Aorta (tissue), 5 donors: Measurements from ENCODE around the gene ANO8. TPM values are rescaled to one million over a fixed set of nuclear protein-coding genes. Genes with fewer than 3 reads are reported as not detected.
"Not testable (repeated sequence)": the region's sequence is repeated elsewhere in the genome, so short reads cannot be mapped to it uniquely, and the experiment has no call there.

ENCODE experiments used
- ATAC-seq: fragments of 200-7000 bp; cut with Tn5 transposase; one replicate; pipeline ENCODE4 v1.9.1; 2022; ENCODE audit warnings: moderate library complexity; ENCODE audit not compliant: low FRiP score
- DNase-seq, 2 donors: peaks; one replicate each; pipeline ENCODE4 v3.0.0-alpha.2; 2020
- H3K27ac ChIP-seq, 2 donors: one replicate each; pipeline ENCODE4 v1.5.1; 2013; ENCODE audit warnings: low read length in 2 of 2, mild to moderate bottlenecking in 2 of 2, moderate library complexity in 2 of 2, control low read depth in 1 of 2, inconsistent platforms in 1 of 2, low read depth in 1 of 2
- H3K27me3 ChIP-seq, 2 donors: one replicate each; pipeline ENCODE4 v1.6.1; 2013; ENCODE audit warnings: control low read depth in 1 of 2, low read length in 1 of 2, mild to moderate bottlenecking in 1 of 2, moderate library complexity in 1 of 2; ENCODE audit not compliant: insufficient read depth in 2 of 2, control insufficient read depth in 1 of 2
- H3K36me3 ChIP-seq, 2 donors: one replicate each; pipeline ENCODE4 v1.6.1; 2013; ENCODE audit warnings: control low read depth in 1 of 2, low read length in 1 of 2, mild to moderate bottlenecking in 1 of 2; ENCODE audit not compliant: insufficient read depth in 2 of 2, control insufficient read depth in 1 of 2
- H3K4me1 ChIP-seq, 2 donors: one replicate each; pipeline ENCODE4 v1.6.1; 2013; ENCODE audit warnings: low read length in 2 of 2, control low read depth in 1 of 2, mild to moderate bottlenecking in 1 of 2, moderate library complexity in 1 of 2; ENCODE audit not compliant: insufficient read depth in 2 of 2, control insufficient read depth in 1 of 2
- H3K4me3 ChIP-seq, 2 donors: one replicate each; pipeline ENCODE4 v1.5.1; 2013; ENCODE audit warnings: low read length in 2 of 2, control low read depth in 1 of 2, mild to moderate bottlenecking in 1 of 2
- H3K9me3 ChIP-seq: one replicate; pipeline ENCODE4 v1.6.1; 2013; ENCODE audit warnings: mild to moderate bottlenecking, low read length; ENCODE audit not compliant: control insufficient read depth
- WGBS, 2 donors: extraction: QIAGEN DNeasy Blood & Tissue Kit; methylation state at CpG; one replicate each; pipeline ENCODE4 v1.1.7; 2013; 5-methylcytosine and 5-hydroxymethylcytosine counted together
- intact Hi-C, 2 donors: fragments of 100-400 bp; cut with DNase I; formaldehyde crosslinking; loops; one replicate each; pipeline versions ENCODE4 v1.14.2 to v1.15.0; 2022
- polyA plus RNA-seq, 2 donors: library from polyadenylated mRNA; stranded (reverse); fragments of 200-250 nt; gene quantifications; one replicate each; pipeline ENCODE4 v1.2.3, GENCODE V29; 2013
- total RNA-seq, 2 donors: library from RNA; stranded (reverse); fragmentation: NEBNext Ultra II Directional; extraction: Animal tissue kit (Norgen Biotek cat#: 25700); gene quantifications; one replicate each; pipeline ENCODE4 v1.2.1, GENCODE V29; 2021
- donor health status: healthy with polysubstance abuse.
- donor health status: Bipolar disorder and iron deficiency.
- donor health status: DM: no; HTN: no; CAD: no.
- donor health status: DM: no; HTN: no; CAD: no.
- donor health status: DM: yes; HTN: yes; CAD: no.

Gene ANO8
- total and polyA plus RNA-seq, 4 donors, result 1.3 to 19.4 (median 14.2) TPM

- Histone ChIP-seq H3K4me1 (no peaks in the 10 kb centered on the region), H3K27me3 (no peaks in the 10 kb centered on the region), H3K9me3 (no peaks in the 10 kb centered on the region), H3K36me3 (no peaks in the 10 kb centered on the region), H3K27ac (no peak within 1 kb of the TSS), H3K4me3 (peak within 1 kb of the TSS; percentile 31 to 49)
- peak; percentile 89 for ATAC-seq
- peak; percentile 98 for DNase-seq
- intact Hi-C loops, result loop anchor here in 1 of 2 donors (5.0 kb wide), 1 partner anchor 89 kb away; the partner anchor contains the start of gene CCDC194
- WGBS, 2 donors, result 1 to 2% methylated on average over 47 to 52 of the region's 52 CpGs
Measured at GRCh38 chr19:17303167-17303939, 31.3 kb downstream of the ANO8 start, which contains the start of gene ABHD8. Gene ABHD8, minus strand, starts transcription at chr19:17303425. Its CDS starts 1,809 bp downstream, at chr19:17301616.

DNA sequence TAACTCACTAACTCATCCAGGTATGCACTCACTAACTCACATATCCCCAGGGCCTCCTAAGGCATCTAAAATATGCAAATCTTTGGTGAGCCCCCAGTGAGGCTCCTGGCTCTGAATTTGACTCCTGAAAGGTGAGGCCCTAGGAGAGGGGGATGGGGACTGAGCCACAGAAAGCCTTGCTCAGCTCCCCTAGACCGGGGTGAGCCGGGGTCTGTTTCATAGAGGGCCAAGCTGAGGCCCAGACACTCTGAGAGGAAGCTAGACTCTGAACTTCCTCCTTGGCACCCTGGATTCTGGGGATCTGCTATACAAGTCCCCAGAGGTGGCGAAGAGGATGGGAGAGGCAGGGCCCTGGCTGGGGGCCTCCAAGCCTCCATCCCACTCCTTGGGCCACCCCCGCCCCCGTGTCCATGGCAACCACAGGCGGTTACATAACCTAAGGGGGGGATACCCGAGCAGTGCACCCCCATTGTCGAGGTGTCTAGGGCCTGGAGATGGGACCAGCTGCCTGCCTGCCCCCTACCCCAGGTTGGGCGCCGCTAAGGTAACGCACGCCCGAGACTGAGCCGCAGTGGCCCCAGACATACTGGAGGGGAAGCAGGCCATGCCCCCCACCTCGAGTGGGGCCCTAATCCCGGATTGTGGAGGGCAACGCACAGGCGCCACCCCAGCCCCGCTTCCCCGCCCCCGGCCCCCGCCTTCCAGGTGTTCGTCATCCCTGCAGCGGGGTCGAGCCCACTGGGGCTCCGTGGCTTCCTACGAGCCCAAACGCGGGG is 32.1 kb downstream of the ANO8 start:
- intact Hi-C loops, result loop anchor here in 1 of 2 donors (5.0 kb wide), 1 partner anchor 90 kb away; the partner anchor contains the start of gene CCDC194
- ATAC-seq, result peak; percentile 2
- Histone ChIP-seq H3K9me3 (no peaks in the 10 kb centered on the region), H3K4me3 (peak overlapping the region; percentile 31 to 49), H3K36me3 (no peaks in the 10 kb centered on the region), H3K4me1 (no peaks in the 10 kb centered on the region), H3K27ac (no peak overlapping the region), H3K27me3 (no peaks in the 10 kb centered on the region)
- DNase-seq, result peak in 1 of 2 donors; percentile 75
- 10 to 12% methylated on average over 23 to 29 of the region's 29 CpGs for WGBS, 2 donors

DNA sequence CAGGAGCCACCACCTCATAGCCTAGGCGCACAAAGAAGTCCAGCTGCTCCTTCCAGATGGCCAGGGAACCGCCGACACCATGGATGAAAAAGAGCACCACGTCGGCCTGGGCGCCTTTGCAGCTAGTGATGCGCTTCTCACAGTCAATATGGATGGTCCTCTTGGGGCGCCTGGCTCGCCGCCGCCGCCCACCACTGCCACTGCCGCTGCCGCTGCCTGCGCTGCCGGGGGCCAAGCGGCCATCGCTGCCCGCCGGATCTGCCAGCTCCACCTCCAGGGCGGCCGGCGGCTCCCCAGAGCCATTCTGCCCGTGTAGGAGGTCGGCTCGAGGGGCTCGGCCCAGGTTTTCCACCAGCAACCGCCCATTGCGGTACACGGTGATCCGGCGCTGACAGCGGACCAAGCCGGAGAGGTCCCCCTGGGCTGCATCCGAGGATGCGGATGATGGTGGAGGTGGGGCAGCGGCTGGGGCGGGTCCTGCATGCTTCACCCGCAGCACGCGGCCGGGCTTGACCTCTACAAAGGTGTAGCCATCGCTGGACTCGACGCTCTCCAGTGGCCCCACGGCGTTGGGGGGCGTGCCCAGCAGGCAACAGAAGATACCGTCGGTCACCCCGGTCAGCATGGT is 33.5 kb downstream of the ANO8 start:
- Histone ChIP-seq H3K9me3 (no peaks in the 10 kb centered on the region), H3K4me1 (no peaks in the 10 kb centered on the region), H3K27ac (no peak overlapping the region), H3K4me3 (no peak overlapping the region), H3K36me3 (no peaks in the 10 kb centered on the region), H3K27me3 (no peaks in the 10 kb centered on the region)
- intact Hi-C loops, result loop anchor here in 1 of 2 donors (5.0 kb wide), 1 partner anchor 91 kb away; the partner anchor contains the start of gene CCDC194
- ATAC-seq, result no peak
- WGBS, 2 donors, result 95 to 96% methylated on average over 49 to 51 of the region's 51 CpGs
- peak in 1 of 2 donors; percentile 75 for DNase-seq

DNA sequence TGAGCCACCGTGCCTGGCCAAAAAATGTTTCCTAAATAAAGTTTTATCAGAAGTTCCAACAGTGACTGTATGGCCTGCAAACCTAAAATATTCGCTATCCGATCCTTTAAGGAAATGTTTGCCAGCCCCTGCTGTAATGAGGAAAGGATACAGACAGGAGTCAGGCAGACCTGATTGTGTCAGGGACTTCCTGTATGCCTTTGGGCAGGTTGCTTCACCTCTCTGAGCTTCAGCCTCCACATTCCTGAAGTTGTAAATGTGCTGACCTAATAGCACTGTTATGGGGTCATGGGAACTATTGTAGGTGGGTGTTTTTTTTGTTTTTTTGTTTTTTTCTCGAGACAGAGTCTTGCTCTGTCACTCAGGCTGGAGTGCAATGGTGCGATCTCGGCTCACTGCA is 37.7 kb downstream of the ANO8 start:
- no peaks in the 10 kb centered on the region for H3K4me1 ChIP-seq
- H3K27ac ChIP-seq, result no peak overlapping the region
- no peaks in the 10 kb centered on the region for H3K27me3 ChIP-seq
- H3K36me3 ChIP-seq, result no peaks in the 10 kb centered on the region
- DNase-seq (no peak), ATAC-seq (no peak)
- 79 to 84% methylated on average over 6 of the region's 6 CpGs for WGBS, 2 donors
- H3K4me3 ChIP-seq, result no peak overlapping the region
- H3K9me3 ChIP-seq, result no peaks in the 10 kb centered on the region
- intact Hi-C loops, result no loop called here

- no peaks in the 10 kb centered on the region for H3K36me3 ChIP-seq
- no peak overlapping the region for H3K27ac ChIP-seq
- no peak for ATAC-seq
- DNase-seq, result no peak
- H3K4me1 ChIP-seq, result no peaks in the 10 kb centered on the region
- no peaks in the 10 kb centered on the region for H3K27me3 ChIP-seq
- 70 to 79% methylated on average over 4 of the region's 4 CpGs for WGBS, 2 donors
- intact Hi-C loops, result no loop called here
- no peak overlapping the region for H3K4me3 ChIP-seq
- H3K9me3 ChIP-seq, result no peaks in the 10 kb centered on the region
Measured at GRCh38 chr19:17296273-17296672, 38.4 kb downstream of the ANO8 start.

DNA sequence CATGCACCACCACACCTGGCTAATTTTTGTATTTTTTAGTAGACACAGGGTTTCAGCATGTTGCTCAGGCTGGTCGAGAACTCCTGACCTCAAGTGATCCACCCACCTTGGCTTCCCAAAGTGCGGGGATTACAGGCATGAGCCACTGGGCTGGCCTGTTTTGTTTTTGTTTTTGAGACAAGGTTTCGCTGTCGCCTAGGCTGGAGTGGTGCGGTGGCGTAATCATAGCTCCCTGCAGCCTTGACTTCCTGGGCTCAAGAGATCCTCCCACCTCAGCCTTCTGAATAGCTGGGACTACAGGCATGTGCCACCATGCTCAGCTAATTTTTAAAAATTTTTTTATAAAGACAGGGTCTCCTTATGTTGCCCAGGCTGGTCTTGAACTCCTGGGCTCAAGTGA is 39.1 kb downstream of the ANO8 start:
- intact Hi-C loops, H3K36me3 ChIP-seq, H3K9me3 ChIP-seq, H3K4me3 ChIP-seq, H3K4me1 ChIP-seq, H3K27ac ChIP-seq, ATAC-seq, DNase-seq, H3K27me3 ChIP-seq: not testable (repeated sequence)
- WGBS, 2 donors, result 96 to 97% methylated on average over 6 of the region's 6 CpGs

DNA sequence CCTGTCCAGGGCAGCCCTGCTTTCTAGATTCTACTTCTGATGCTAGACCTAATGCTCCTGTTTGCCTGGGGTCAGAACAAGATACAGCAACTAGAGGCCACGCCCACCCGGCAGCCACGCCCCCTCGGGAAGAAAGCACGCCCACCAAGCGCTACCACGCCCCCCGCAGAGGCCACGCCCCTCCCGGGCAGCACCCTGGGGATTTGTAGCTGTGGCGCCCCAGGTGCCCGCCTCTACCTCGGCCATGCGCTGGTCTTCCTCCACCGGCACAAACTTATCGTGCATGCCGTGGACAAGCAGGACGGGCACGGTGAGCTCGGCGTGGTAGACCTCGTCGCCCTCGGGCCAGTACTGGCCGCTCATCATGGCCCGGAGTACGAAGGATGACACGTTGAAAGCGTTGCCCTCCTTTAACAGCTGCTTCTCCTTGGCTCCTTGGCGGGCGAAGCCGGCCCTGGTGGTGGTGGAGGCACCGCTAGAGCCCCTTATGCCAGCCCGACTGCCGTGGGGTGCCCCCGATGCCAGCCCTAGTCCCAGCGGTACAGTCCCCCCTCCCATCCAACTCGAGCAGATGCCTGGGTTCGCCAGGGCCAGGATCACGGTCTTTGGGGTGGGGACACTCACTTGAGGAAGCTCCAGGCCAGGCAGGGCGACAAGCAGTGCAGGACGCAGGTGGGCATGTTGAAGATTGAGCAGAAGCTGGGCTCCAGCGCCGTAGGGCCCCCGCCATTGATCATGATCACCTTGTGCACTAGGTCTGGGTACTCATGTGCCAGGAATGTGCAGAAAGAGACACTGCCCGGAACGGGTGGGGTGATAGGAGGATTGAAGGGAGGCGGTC is 40.4 kb downstream of the ANO8 start:
- Histone ChIP-seq H3K27ac (no peak overlapping the region), H3K4me1 (no peaks in the 10 kb centered on the region), H3K36me3 (no peaks in the 10 kb centered on the region), H3K9me3 (no peaks in the 10 kb centered on the region), H3K27me3 (no peaks in the 10 kb centered on the region), H3K4me3 (no peak overlapping the region)
- 72 to 81% methylated on average over 45 to 48 of the region's 48 CpGs for WGBS, 2 donors
- peak; percentile 3 for ATAC-seq
- peak in 1 of 2 donors; percentile 83 for DNase-seq
- intact Hi-C loops, result no loop called here

GRCh38 chr19:17293605-17294004 is 41.0 kb downstream of the ANO8 start:
- H3K27me3 ChIP-seq, result no peaks in the 10 kb centered on the region
- intact Hi-C loops, result loop anchor here in 1 of 2 donors (2.0 kb wide), 1 partner anchor 89 kb away; no protein-coding TSS in a partner anchor
- H3K27ac ChIP-seq, result no peak overlapping the region
- H3K4me3 ChIP-seq, result no peak overlapping the region
- no peaks in the 10 kb centered on the region for H3K9me3 ChIP-seq
- DNase-seq, result no peak
- H3K36me3 ChIP-seq, result no peaks in the 10 kb centered on the region
- ATAC-seq, result no peak
- H3K4me1 ChIP-seq, result no peaks in the 10 kb centered on the region
- WGBS, 2 donors, result 82 to 86% methylated on average over 14 of the region's 14 CpGs
